Measurements from ENCODE around the gene SOCS3. TPM values are rescaled to one million over a fixed set of nuclear protein-coding genes. Genes with fewer than 3 reads are reported as not detected.

The SOCS3 gene
- total and polyA plus RNA-seq, 2 donors (not counting 1 experiment from before 2014, with no cell fraction given) = 52.6 to 185 TPM

GRCh38 chr17:78325076-78325687 lies 34.7 kb downstream of the SOCS3 start:
- Histone ChIP-seq H3K4me3 (replicated peaks in 1 of 4; ENCODE audit: control extremely low read depth in 1 of 4, insufficient read depth in 1 of 4, low read depth in 3 of 4, low read length in 4 of 4) (peak overlapping the region in 1 of 4 experiments; percentile 29), H4K20me1 (ENCODE audit: control insufficient read depth, extremely low read depth, insufficient read depth, low read length) (no peaks in the 10 kb centered on the region), H3K36me3 (ENCODE audit: control insufficient read depth, insufficient read depth, low read length) (no peaks in the 10 kb centered on the region), H3K79me2 (ENCODE audit: control insufficient read depth, insufficient read depth, low read length) (no peaks in the 10 kb centered on the region), H3K4me1 (ENCODE audit: control insufficient read depth, extremely low read depth, insufficient read depth, low read length) (peaks cover 44% of the 10 kb centered on the region), H3K27me3 (ENCODE audit: control insufficient read depth, insufficient read depth, low read length) (no peaks in the 10 kb centered on the region), H3K9ac (ENCODE audit: insufficient read depth, low read length) (peak overlapping the region; percentile 82), H3K9me3 (ENCODE audit: control insufficient read depth, insufficient read depth, low read depth, low read length) (no peaks in the 10 kb centered on the region), H2AFZ (ENCODE audit: low read length) (no peak overlapping the region), H3K27ac (ENCODE audit: insufficient read depth, low read length) (peak overlapping the region; percentile 98), H3K4me2 (ENCODE audit: extremely low read depth, insufficient read depth, low read length) (peak overlapping the region; percentile 83)
- no peak for TF ChIP-seq EZH2 (IDR thresholded peaks at IDR 0.05; ENCODE audit: low read length, missing control alignments)
- TF ChIP-seq CTCF (conservative IDR thresholded peaks at IDR 0.05 in 1 of 2, IDR thresholded peaks at IDR 0.05 in 1 of 2; ENCODE audit: low read depth in 1 of 2, low read length in 2 of 2) = no peak
- DNase-seq (ENCODE audit: low read depth in 2 of 2) = peak; percentile 55 to 73

- Histone ChIP-seq H3K27ac (ENCODE audit: insufficient read depth, low read length) (peak overlapping the region; percentile 98), H3K4me3 (replicated peaks in 1 of 4; ENCODE audit: control extremely low read depth in 1 of 4, insufficient read depth in 1 of 4, low read depth in 3 of 4, low read length in 4 of 4) (peak overlapping the region in 1 of 4 experiments; percentile 29), H3K4me1 (ENCODE audit: control insufficient read depth, extremely low read depth, insufficient read depth, low read length) (peaks cover 39% of the 10 kb centered on the region), H2AFZ (ENCODE audit: low read length) (no peak overlapping the region), H3K4me2 (ENCODE audit: extremely low read depth, insufficient read depth, low read length) (peak overlapping the region; percentile 83), H3K9ac (ENCODE audit: insufficient read depth, low read length) (peak overlapping the region; percentile 82), H3K36me3 (ENCODE audit: control insufficient read depth, insufficient read depth, low read length) (no peaks in the 10 kb centered on the region), H4K20me1 (ENCODE audit: control insufficient read depth, extremely low read depth, insufficient read depth, low read length) (no peaks in the 10 kb centered on the region), H3K9me3 (ENCODE audit: control insufficient read depth, insufficient read depth, low read depth, low read length) (no peaks in the 10 kb centered on the region), H3K27me3 (ENCODE audit: control insufficient read depth, insufficient read depth, low read length) (no peaks in the 10 kb centered on the region), H3K79me2 (ENCODE audit: control insufficient read depth, insufficient read depth, low read length) (no peaks in the 10 kb centered on the region)
- TF ChIP-seq CTCF (conservative IDR thresholded peaks at IDR 0.05 in 1 of 2, IDR thresholded peaks at IDR 0.05 in 1 of 2; ENCODE audit: low read depth in 1 of 2, low read length in 2 of 2) (no peak), EZH2 (IDR thresholded peaks at IDR 0.05; ENCODE audit: low read length, missing control alignments) (no peak)
- peak; percentile 78 to 93 for DNase-seq (ENCODE audit: low read depth in 2 of 2)
These were observed 35.3 kb downstream of the SOCS3 start for GRCh38 chr17:78324391-78325075.

- no peaks in the 10 kb centered on the region for H3K36me3 ChIP-seq (ENCODE audit: control insufficient read depth, insufficient read depth, low read length)
- no peaks in the 10 kb centered on the region for H3K79me2 ChIP-seq (ENCODE audit: control insufficient read depth, insufficient read depth, low read length)
- TF ChIP-seq EZH2 (IDR thresholded peaks at IDR 0.05; ENCODE audit: low read length, missing control alignments) (no peak), CTCF (conservative IDR thresholded peaks at IDR 0.05 in 1 of 2, IDR thresholded peaks at IDR 0.05 in 1 of 2; ENCODE audit: low read depth in 1 of 2, low read length in 2 of 2) (no peak)
- H3K27ac ChIP-seq (ENCODE audit: insufficient read depth, low read length) = peak overlapping the region; percentile 98
- no peaks in the 10 kb centered on the region for H3K9me3 ChIP-seq (ENCODE audit: control insufficient read depth, insufficient read depth, low read depth, low read length)
- H3K4me2 ChIP-seq (ENCODE audit: extremely low read depth, insufficient read depth, low read length) = peak overlapping the region; percentile 83
- no peaks in the 10 kb centered on the region for H4K20me1 ChIP-seq (ENCODE audit: control insufficient read depth, extremely low read depth, insufficient read depth, low read length)
- peaks cover 34% of the 10 kb centered on the region for H3K4me1 ChIP-seq (ENCODE audit: control insufficient read depth, extremely low read depth, insufficient read depth, low read length)
- H2AFZ ChIP-seq (ENCODE audit: low read length) = no peak overlapping the region
- DNase-seq (ENCODE audit: low read depth in 2 of 2) = no peak
- H3K4me3 ChIP-seq (replicated peaks in 1 of 4; ENCODE audit: control extremely low read depth in 1 of 4, insufficient read depth in 1 of 4, low read depth in 3 of 4, low read length in 4 of 4) = peak overlapping the region in 1 of 4 experiments; percentile 29
- peak overlapping the region; percentile 82 for H3K9ac ChIP-seq (ENCODE audit: insufficient read depth, low read length)
- no peaks in the 10 kb centered on the region for H3K27me3 ChIP-seq (ENCODE audit: control insufficient read depth, insufficient read depth, low read length)
These were observed 36.0 kb downstream of the SOCS3 start for GRCh38 chr17:78323826-78324390.

Measured in fibroblast of lung (primary cell).